ENCODE results near the gene MXI1. TPM values are rescaled to one million over a fixed set of nuclear protein-coding genes. Genes with fewer than 3 reads are reported as not detected.

The MXI1 gene
- total and polyA plus RNA-seq, 2 donors (not counting 1 experiment from before 2014, with no cell fraction given) = 12.0 to 32.4 TPM

- H3K4me1 ChIP-seq (ENCODE audit: control insufficient read depth in 2 of 2, insufficient read depth in 2 of 2, low read length in 2 of 2) = no peaks in the 10 kb centered on the region
- peaks cover 0 to 27% (median 16%) of the 10 kb centered on the region in 4 experiments for H3K27me3 ChIP-seq (replicated peaks in 1 of 4; ENCODE audit: control extremely low read depth in 1 of 4, control insufficient read depth in 3 of 4, insufficient read depth in 4 of 4, low read length in 3 of 4)
- H2AFZ ChIP-seq (ENCODE audit: insufficient read depth, low read depth, low read length, poor library complexity, severe bottlenecking) = no peak overlapping the region
- CTCF ChIA-PET = no interaction called here
- Mint-ChIP-seq H3K27ac (no peak overlapping the region), H3K27me3 (peaks cover 50% of the 10 kb centered on the region), H3K9me3 (ENCODE audit: insufficient read depth) (peaks cover 3% of the 10 kb centered on the region), H3K4me3 (no peak overlapping the region), H3K4me1 (no peaks in the 10 kb centered on the region)
- TF ChIP-seq EZH2 (IDR thresholded peaks at IDR 0.05; ENCODE audit: borderline replicate concordance, insufficient read depth, low read depth, low read length, poor library complexity, severe bottlenecking) (no peak), CTCF (IDR thresholded peaks at IDR 0.05) (no peak)
- H3K27ac ChIP-seq (ENCODE audit: low read length in 2 of 2) = no peak overlapping the region
- no peaks in the 10 kb centered on the region for H3K36me3 ChIP-seq (replicated peaks in 1 of 2; ENCODE audit: control extremely low read depth in 1 of 2, control insufficient read depth in 1 of 2, extremely low read depth in 1 of 2, insufficient read depth in 2 of 2, low read length in 1 of 2)
- ATAC-seq (ENCODE audit: low read depth) = no peak
- DNase-seq = no peak
- H3K9ac ChIP-seq (ENCODE audit: low read length) = no peak overlapping the region
- 95% methylated on average over 2 of the region's 3 CpGs for WGBS (ENCODE audit: insufficient coverage)
- intact Hi-C loops (cut with micrococcal nuclease) = no loop called here
- H3K9me3 ChIP-seq (ENCODE audit: control extremely low read depth in 1 of 3, control insufficient read depth in 2 of 3, insufficient read depth in 1 of 3, low read length in 2 of 3) = peaks cover 2 to 7% (median 4%) of the 10 kb centered on the region in 3 donors
- H4K20me1 ChIP-seq (ENCODE audit: control insufficient read depth, insufficient read depth, low read length, poor library complexity, severe bottlenecking) = no peaks in the 10 kb centered on the region
- no peak overlapping the region for H3K4me3 ChIP-seq (ENCODE audit: control extremely low read depth in 1 of 5, extremely low read depth in 1 of 5, insufficient read depth in 1 of 5, low read depth in 2 of 5, low read length in 4 of 5)
- POLR2A ChIA-PET = no interaction called here
- H3K79me2 ChIP-seq (ENCODE audit: control insufficient read depth, insufficient read depth, low read length) = no peaks in the 10 kb centered on the region
- no peak overlapping the region for H3K4me2 ChIP-seq (replicated peaks; ENCODE audit: low read depth, low read length, poor library complexity, severe bottlenecking)
Measured at GRCh38 chr10:110190170-110190569, 17.2 kb upstream of the MXI1 start.

DNA sequence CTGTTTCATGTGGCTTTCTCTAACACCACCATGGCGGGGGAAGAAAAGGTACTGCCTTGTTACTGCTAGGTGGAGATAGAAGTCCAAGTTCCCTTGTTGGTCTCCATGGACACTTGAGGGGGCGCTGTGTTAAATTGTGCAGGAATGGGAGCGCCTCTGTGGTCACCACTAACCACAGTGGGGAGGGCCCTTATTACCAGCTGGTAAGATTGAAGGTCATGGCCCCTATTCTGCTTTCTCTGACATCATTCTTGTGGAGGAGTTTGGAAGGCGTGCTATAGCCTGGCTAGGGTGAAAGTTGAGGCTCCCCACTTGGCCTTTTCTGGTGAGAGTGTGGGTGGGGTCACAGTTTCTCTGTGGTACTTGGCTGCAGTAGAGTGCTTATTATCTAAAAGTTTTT, 14.9 kb upstream of the MXI1 start:
- Histone ChIP-seq H3K4me3 (ENCODE audit: control extremely low read depth in 1 of 5, extremely low read depth in 1 of 5, insufficient read depth in 1 of 5, low read depth in 2 of 5, low read length in 4 of 5) (no peak overlapping the region), H3K4me2 (replicated peaks; ENCODE audit: low read depth, low read length, poor library complexity, severe bottlenecking) (no peak overlapping the region), H3K27ac (ENCODE audit: low read length in 2 of 2) (no peak overlapping the region), H3K36me3 (replicated peaks in 1 of 2; ENCODE audit: control extremely low read depth in 1 of 2, control insufficient read depth in 1 of 2, extremely low read depth in 1 of 2, insufficient read depth in 2 of 2, low read length in 1 of 2) (no peaks in the 10 kb centered on the region), H3K79me2 (ENCODE audit: control insufficient read depth, insufficient read depth, low read length) (no peaks in the 10 kb centered on the region), H3K4me1 (ENCODE audit: control insufficient read depth in 2 of 2, insufficient read depth in 2 of 2, low read length in 2 of 2) (no peaks in the 10 kb centered on the region), H4K20me1 (ENCODE audit: control insufficient read depth, insufficient read depth, low read length, poor library complexity, severe bottlenecking) (no peaks in the 10 kb centered on the region), H3K27me3 (replicated peaks in 1 of 4; ENCODE audit: control extremely low read depth in 1 of 4, control insufficient read depth in 3 of 4, insufficient read depth in 4 of 4, low read length in 3 of 4) (peaks cover 0 to 32% (median 23%) of the 10 kb centered on the region in 4 experiments), H3K9ac (ENCODE audit: low read length) (no peak overlapping the region), H2AFZ (ENCODE audit: insufficient read depth, low read depth, low read length, poor library complexity, severe bottlenecking) (no peak overlapping the region), H3K9me3 (ENCODE audit: control extremely low read depth in 1 of 3, control insufficient read depth in 2 of 3, insufficient read depth in 1 of 3, low read length in 2 of 3) (peaks cover 3 to 4% (median 3%) of the 10 kb centered on the region in 3 donors)
- Mint-ChIP-seq H3K4me1 (no peaks in the 10 kb centered on the region), H3K9me3 (ENCODE audit: insufficient read depth) (peaks cover 3% of the 10 kb centered on the region), H3K27ac (no peak overlapping the region), H3K4me3 (no peak overlapping the region), H3K27me3 (peaks cover 59% of the 10 kb centered on the region)
- POLR2A ChIA-PET = no interaction called here
- DNase-seq = no peak
- TF ChIP-seq CTCF (IDR thresholded peaks at IDR 0.05) = no peak
- TF ChIP-seq EZH2 (IDR thresholded peaks at IDR 0.05; ENCODE audit: borderline replicate concordance, insufficient read depth, low read depth, low read length, poor library complexity, severe bottlenecking) = no peak
- intact Hi-C loops (cut with micrococcal nuclease) = no loop called here
- no peak for ATAC-seq (ENCODE audit: low read depth)
- WGBS (ENCODE audit: insufficient coverage) = 65% methylated on average over 3 of the region's 4 CpGs
- CTCF ChIA-PET = no interaction called here
